HL-60/S4 (cell line): Measurements from ENCODE around the gene ZNF672.

ENCODE experiments used
- in situ Hi-C: fragments of 300-500 bp; cut with MboI; formaldehyde crosslinking; loops from 2 replicates; pipeline ENCODE4 v1.14.3; 2022; ENCODE audit warnings: low sequenced_read_pairs

The ZNF672 gene

DNA sequence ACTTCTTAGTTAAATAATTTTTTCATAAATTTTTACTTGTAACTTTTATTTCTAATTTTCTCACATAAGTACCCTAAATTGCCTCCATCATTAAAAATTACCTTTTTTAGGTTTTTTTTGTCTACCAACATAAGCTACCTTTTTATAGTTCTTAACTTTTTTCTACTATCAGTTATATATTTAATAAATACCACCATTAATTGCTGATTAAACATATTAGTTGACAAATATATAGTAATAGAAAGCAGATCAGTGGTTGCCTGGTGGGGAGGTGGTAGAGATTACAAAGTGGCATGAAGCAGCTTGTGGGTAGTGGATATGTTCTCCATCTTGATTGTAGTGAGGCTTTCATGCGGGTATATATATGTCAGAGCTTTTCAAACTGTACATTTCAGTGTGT is 6.2 kb upstream of the ZNF672 start:
- in situ Hi-C loops = no loop called here

DNA sequence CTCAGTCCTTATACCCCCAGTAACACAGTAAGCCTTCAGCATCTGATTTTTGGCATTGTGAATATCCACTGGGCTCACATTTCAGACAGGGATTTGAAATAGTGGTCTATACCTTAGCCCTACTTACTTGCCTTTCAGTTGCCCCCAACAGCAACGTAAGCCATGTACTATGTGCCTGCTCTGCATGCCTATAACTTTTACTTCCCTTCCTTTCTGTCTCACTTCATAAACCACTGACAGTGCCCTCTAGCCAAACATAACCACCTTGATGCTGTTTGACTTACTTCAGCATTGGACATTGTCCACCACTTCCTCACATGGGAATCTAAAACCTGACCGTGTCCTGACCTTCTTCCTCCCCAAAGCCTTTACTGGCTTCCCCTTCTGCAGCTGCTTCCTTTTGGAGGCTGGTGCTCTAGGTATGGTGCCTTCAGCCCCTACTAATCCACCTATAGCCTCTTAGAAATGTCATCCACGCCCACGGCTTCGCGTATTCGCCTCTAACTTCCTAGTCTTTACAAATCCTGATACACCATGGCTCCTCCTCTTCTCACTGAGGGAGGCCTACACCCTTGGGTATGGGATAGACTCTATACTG is 3.6 kb upstream of the ZNF672 start:
- in situ Hi-C loops = no loop called here

GRCh38 chr1:248837045-248837780 is 811 bp upstream of the ZNF672 start:
- in situ Hi-C loops = no loop called here

- in situ Hi-C loops = no loop called here
Measured at GRCh38 chr1:248838357-248839167, 538 bp downstream of the ZNF672 start.

GRCh38 chr1:248839168-248839555 is 1.1 kb downstream of the ZNF672 start:
- in situ Hi-C loops = no loop called here

GRCh38 chr1:248840946-248841345 is 2.9 kb downstream of the ZNF672 start:
- in situ Hi-C loops = no loop called here

DNA sequence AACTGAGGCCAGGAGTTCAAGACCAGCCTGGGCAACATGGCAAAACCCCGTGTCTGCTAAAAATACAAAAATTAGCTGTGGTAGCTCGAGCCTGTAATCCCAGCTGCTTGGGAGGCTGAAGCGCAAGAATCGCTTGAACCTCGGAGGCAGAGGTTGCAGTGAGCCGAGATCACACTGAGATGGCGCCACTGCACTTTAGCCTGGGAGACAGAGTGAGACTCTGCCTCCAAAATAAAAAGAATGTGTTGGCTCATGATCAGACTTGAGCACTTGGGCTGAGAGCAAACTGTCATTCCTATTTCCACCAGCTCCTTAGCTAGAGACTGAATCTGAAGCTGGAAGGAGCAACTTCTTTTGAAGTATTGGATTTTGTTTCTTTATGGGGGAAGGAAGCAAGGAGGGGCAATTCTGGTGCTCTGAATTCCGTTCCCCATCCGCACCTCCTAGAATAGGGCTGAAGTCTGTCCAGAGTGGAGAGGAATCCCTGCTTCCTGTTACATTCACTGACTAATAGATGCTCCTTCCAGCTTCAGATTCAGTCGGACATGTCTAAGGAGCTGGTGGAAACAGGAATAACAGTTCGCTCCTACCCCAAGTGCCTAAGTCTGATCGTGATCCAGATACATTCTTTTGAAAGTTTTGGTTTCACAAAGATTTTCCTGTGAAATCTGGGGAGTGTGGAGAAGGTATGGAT is 3.8 kb downstream of the ZNF672 start:
- in situ Hi-C loops = no loop called here

GRCh38 chr1:248842781-248843331 is 4.8 kb downstream of the ZNF672 start:
- in situ Hi-C loops = no loop called here

GRCh38 chr1:248843687-248844086 is 5.7 kb downstream of the ZNF672 start:
- in situ Hi-C loops = no loop called here

- in situ Hi-C loops = no loop called here
Measured at GRCh38 chr1:248844526-248844925, 6.5 kb downstream of the ZNF672 start.

DNA sequence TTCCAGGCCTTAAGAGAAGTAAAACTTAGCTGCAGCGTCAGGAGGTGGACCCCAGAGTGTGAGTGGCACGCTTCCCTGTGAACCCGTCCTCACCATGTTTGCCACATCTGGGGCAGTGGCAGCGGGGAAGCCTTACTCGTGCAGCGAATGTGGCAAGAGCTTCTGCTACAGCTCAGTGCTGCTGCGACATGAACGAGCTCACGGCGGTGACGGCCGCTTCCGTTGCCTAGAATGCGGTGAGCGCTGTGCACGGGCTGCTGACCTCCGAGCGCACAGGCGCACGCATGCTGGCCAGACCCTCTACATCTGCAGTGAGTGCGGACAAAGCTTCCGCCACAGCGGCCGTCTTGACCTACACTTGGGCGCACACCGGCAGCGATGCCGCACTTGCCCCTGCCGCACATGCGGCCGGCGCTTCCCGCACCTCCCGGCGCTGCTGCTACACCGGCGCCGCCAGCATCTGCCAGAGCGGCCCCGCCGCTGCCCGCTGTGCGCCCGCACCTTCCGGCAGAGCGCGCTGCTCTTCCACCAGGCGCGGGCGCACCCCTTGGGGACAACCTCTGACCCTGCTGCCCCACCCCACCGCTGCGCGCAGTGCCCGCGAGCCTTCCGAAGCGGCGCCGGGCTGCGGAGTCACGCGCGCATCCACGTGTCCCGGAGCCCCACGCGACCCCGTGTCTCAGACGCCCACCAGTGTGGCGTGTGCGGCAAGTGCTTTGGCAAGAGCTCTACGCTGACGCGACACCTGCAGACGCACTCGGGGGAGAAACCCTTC is 9.3 kb downstream of the ZNF672 start:
- in situ Hi-C loops = no loop called here

DNA sequence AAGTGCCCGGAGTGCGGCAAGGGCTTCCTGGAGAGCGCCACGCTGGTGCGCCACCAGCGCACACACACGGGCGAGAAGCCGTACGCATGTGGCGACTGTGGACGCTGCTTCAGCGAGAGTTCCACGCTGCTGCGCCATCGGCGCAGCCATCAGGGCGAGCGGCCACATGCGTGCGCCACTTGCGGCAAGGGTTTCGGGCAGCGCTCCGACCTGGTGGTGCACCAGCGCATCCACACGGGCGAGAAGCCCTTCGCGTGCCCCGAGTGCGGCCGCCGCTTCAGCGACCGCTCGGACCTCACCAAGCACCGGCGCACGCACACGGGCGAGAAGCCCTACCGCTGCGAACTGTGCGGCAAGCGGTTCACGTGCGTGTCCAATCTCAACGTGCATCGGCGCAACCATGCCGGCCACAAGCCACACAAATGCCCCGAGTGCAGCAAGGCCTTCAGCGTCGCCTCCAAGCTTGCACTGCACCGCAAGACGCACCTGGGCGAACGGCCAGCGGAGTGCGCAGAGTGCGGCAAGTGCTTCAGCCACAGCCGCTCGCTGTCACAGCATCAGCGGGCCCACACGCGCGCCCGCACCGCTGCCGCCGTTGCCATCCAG is 10.0 kb downstream of the ZNF672 start:
- in situ Hi-C loops = no loop called here

DNA sequence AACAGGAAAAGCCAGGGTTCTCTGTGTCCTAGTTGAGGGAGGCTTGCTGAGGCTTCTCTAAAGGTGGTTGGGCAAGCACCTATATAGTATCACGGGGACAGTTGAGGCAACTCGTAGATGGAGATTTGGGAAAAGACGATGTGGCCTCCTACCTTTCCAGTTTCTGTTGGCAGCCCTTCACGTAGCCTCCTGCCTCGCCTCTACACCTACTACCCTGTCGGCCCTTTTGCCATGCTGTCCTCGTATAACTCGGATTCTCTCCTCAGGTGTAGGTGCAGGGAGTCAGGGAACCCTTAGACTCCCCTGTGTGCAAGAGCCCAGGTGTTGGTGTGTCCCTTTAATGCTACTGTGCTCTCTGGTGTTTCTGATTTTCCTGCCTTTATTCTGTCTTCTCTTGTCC is 10.6 kb downstream of the ZNF672 start:
- in situ Hi-C loops = no loop called here

DNA sequence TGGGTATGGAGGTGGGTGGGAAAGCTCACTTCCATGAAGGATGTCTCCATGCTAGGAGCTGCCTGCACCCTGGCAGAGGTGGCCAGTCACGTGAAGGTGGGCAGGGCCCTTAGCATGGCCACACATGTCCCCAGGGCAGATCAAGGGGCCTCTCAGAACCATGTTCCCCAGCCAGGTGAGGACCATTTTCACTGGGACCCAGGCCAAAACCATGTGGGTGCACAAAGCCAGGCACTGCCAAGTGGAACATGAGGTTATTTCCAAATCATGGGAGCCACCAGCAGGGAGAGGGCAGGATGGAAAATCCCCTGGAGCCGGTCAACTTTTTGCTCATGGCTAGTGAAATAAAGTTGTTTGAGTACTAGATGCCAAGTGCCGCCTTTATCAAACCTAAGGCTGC is 11.1 kb downstream of the ZNF672 start:
- in situ Hi-C loops = no loop called here

- in situ Hi-C loops = no loop called here
Measured at GRCh38 chr1:248849637-248850036, 11.6 kb downstream of the ZNF672 start.

- in situ Hi-C loops = no loop called here
Measured at GRCh38 chr1:248850124-248850523, 12.1 kb downstream of the ZNF672 start.

GRCh38 chr1:248850536-248851251 is 12.7 kb downstream of the ZNF672 start:
- in situ Hi-C loops = no loop called here

DNA sequence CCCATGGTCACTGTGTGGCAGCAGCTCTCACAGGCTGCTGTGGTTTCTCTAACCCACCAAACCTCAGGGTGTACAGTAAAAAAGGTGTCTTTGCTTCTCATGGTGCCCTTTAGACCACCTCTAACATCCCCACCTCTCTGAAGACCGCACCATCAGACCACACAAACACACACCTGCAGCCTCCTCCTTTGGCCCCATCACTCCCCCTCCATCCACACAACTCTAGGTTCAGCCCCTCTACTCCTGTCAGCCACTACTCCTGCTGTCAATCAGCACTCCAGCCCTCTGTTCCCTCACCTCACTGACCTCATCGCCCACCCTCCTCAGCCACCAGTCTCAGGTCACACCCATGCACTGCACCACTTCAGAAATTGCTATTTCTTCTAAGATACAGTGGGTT is 13.4 kb downstream of the ZNF672 start:
- in situ Hi-C loops = no loop called here
